CD4-positive, alpha-beta T cell treated with Interleukin-2 at 100 ng/mL for 4 hours (primary cell): Measurements from ENCODE around the gene AFP.

Source experiments
- DNase-seq: peaks from one replicate; pipeline ENCODE4 v3.0.0-alpha.2; 2020; ENCODE audit warnings: low spot score

AFP gene

GRCh38 chr4:73438048-73438447 lies 2.0 kb downstream of the AFP start:
- no peak for DNase-seq

DNA sequence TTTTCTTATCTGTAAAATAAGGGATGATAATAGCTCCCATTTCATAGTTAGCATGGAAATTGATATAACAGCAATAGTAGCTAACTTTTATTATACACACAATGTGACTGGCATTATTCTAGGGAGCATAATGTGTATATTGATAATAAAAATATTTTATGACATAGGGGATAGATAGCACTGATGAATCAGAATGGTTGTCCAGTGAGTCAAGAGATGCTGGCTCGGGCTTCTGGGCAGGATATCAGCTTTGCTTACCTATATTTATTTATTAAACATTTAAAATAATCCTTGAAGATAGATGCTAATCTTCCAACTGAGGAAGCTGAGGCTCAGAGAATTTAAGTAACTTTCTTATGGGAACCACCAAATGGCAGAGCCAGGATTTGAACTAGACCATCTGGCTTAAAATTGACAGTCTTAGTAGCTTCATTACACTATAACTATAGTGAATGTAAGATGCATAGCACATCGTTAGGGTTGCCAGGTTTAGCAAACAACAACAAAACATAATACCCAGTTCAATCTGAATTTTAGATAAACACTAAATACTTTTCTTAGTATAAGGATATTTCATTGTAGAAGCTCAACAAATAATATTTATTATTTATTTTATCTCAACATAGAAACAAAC lies 2.7 kb downstream of the AFP start:
- no peak for DNase-seq

DNA sequence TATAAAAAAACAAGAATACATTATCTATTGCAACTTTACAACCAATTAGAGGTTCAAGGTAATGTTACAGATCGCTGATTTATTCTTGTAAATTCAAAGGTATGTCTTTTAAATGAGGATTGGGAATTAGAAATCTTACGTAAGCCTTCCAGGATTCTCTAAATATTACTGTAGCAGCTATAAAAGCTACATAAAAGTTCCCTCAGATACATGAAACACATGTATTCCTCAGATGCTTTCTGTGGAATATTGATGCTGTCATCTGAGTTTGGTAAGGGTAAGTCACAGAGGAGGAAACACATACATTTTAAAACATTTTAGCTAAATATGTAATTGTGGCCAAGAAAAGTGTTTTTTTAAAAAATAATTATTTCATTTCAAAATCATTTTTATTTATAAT lies 3.4 kb downstream of the AFP start:
- no peak for DNase-seq

DNA sequence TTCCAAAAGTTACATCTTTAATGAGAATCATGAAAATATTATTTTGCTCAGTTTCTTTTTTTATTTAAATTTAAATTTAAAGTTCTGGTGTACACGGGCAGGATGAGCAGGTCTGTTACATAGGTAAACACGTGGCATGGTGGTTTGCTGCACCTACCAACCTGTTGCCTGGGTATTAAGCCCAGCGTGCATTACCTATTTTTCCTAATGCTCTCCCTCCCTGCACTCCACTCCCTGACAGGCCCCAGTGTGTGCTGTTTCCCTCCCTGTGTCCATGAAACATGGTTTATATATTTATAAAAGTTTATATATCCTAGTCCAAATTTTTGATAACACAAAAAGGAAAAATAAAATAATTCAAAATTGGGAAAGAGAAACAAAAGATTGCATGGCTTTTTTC lies 4.0 kb downstream of the AFP start:
- no peak for DNase-seq

- no peak for DNase-seq
Observed at GRCh38 chr4:73440653-73441052, 4.6 kb downstream of the AFP start.

DNA sequence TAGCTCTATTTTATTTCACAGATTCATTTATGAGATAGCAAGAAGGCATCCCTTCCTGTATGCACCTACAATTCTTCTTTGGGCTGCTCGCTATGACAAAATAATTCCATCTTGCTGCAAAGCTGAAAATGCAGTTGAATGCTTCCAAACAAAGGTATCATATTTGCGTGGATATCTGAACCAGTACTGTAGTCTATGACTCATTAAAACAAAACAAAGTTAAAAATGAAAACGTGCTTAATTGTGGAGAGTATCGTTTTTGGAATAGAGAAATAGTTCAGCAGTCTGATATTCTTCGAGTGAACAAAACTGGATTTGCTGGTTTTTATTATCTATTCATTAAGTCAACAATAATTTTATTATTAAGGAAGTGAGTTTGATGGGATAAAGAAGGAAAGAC lies 6.3 kb downstream of the AFP start:
- DNase-seq: no peak

- no peak for DNase-seq
Observed at GRCh38 chr4:73443224-73443623, 7.2 kb downstream of the AFP start.

- DNase-seq: no peak
Observed at GRCh38 chr4:73445383-73446335, 9.6 kb downstream of the AFP start.

GRCh38 chr4:73446336-73446938 lies 10.4 kb downstream of the AFP start:
- DNase-seq: peak; percentile 22

GRCh38 chr4:73447671-73448070 lies 11.7 kb downstream of the AFP start:
- no peak for DNase-seq

DNA sequence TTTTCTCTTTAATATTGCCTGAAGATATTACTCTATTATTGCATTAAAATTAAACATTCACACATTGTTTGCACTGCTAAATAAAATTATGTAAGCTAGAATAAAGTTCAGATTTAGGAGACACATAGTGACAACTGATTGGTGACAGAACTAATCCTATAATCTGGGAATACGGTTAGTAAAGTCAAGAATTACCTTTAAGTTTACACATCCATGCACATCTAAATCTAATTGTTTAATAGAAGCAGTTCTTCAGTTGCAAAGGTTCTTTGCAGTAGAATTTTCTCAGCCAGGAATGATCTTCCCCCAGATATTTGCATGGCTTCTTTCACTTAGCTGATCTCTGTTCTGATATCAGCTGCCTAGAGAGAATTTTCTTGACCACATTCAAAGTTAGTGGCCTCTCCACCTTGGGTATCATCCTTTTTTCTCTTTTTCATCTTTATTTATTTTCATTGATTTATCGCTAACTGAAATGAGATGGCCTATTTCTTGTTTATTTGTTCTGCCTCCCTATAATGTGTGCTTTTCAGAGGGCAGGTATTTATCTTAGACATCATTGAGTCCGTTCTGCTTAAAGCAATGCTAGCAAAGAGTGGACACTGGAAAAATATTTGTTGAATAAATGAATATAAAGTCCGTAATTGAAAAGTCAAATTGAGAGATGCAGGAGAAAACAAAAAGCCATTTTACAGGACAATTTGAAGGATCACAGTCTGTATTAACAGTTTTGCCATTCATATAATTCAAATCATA lies 12.6 kb downstream of the AFP start:
- DNase-seq: no peak

GRCh38 chr4:73450398-73451004 lies 14.5 kb downstream of the AFP start:
- DNase-seq: no peak

GRCh38 chr4:73451404-73451803 lies 15.4 kb downstream of the AFP start:
- no peak for DNase-seq

- no peak for DNase-seq
Observed at GRCh38 chr4:73451981-73452747, 16.1 kb downstream of the AFP start.

DNA sequence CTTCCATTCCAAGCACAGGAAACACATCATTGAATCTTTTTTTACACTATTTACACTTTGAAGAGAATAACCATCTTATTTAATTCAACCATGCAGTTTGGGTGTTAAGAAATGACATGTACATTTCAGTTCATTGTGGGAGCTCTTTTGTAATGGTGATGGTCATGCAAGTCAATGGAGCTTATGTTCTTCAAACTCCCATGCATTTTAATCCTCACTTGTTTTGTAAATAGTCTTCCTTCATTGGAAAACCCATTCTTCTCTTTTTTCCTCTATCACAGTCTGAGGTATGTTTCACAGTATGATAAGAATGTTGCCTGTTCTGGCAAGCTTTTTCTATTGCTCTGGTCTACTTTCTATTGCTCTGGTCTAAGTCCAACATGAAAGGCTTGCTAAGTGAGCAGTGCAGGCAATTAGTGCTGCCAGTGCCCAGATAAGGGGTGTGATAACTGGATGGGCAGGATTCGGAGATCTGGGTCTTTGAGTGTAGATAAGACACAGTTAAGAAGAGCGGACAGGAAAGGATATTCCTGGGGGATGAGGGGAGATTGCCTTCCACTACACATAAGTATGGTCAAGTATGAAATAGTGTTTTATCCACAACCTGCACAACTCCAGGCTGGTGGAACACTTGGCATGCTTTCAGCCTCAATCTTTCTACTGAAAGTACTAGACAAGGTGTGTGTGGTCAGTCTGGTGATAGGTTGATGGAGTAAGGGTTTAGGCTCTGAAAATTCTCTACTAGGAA lies 17.1 kb downstream of the AFP start:
- DNase-seq: no peak

- DNase-seq: no peak
Observed at GRCh38 chr4:73453701-73454005, 17.6 kb downstream of the AFP start.

DNA sequence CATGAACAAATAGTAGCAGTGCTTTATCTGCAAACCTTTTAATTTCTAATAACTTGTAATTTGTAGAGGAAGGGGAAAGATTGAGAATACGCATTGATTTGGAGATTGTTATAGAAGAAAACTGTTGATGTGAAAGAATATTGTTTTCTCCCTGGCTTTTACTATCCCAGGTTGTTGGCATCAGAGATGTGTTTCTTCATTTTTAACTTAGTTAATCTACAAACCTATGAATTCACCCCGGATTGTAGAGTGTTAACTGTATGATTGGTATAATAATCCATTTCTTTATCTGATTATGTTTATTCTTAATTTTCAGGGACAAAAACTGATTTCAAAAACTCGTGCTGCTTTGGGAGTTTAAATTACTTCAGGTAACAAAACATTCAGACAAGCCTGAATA lies 18.9 kb downstream of the AFP start:
- DNase-seq: no peak

DNA sequence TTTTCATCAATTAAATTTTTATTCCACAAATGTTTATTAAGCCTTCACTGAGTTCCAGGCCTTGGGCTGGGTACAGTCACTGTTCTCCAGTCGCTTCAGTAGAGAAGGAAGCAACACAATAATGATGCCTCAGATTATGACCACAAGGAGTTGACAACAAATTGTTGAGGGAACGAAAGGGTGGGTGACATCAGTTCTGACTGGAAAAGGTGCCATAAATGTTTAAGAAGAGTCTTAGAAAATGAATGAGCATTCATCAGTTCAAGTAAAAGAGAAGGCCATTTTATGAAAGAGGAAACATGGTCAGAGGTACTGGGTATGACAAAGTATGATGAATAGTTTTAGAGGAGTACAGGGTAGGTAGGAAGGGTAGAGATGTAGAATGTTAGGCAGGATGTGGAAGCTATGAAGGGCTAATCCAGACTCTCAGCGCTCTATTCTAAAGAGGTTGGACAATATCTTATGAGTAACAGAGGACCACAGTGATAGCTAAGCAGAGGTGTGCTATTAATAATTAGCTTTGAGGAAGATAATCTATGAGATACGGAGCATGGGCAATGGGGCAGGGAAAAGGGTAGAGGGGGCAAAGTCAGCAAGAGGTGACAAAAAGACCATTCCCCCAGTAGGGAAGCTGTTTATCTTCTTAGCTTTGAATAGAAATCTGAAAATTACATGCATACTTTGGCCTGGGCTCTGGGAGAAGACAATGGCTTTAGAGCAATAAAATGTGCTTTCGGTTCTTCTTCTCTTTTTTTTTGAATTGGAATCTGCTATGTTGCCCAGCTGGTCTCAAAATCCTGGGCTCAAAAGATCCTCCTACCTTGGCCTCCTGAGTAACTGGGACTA lies 20.4 kb downstream of the AFP start:
- DNase-seq: no peak

- no peak for DNase-seq
Observed at GRCh38 chr4:73458184-73459047, 22.4 kb downstream of the AFP start.
